ENCODE measurements around the gene ABLIM3.

DNA sequence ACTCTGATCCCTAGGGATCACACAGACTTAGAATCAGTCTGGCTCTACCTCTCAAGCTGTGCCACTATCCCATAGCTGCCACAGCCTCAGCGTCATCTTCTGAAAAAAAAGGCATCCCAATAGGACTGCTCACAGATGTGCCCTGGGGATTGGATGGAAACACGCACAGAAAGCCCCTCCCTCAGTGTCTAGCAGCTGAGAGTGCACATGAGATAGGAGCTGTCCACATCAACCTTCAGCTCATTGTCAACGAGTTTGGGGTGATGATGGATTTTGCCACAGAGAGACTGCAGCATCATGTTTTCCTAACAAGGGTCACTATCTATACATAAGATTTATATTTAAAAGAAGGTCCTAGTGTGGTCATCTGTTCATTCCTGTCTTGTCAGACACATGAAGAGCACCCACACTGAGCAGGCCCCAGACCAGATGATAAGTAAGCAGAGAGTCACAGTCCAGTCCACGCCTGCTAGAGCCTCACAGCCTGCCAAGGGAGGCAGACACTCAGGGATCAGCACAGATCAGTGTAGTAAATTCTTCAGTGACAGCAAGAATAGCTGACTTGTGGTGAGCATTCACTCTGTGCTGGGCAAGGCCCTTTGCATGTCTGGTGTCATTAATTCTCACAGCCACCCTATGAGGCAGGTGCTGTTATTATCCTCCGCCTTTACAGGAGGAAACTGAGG, 156.2 kb downstream of the ABLIM3 start:
- TF ChIP-seq POLR2A (IDR thresholded peaks at IDR 0.05): no peak
- TF ChIP-seq, protein P1, sequence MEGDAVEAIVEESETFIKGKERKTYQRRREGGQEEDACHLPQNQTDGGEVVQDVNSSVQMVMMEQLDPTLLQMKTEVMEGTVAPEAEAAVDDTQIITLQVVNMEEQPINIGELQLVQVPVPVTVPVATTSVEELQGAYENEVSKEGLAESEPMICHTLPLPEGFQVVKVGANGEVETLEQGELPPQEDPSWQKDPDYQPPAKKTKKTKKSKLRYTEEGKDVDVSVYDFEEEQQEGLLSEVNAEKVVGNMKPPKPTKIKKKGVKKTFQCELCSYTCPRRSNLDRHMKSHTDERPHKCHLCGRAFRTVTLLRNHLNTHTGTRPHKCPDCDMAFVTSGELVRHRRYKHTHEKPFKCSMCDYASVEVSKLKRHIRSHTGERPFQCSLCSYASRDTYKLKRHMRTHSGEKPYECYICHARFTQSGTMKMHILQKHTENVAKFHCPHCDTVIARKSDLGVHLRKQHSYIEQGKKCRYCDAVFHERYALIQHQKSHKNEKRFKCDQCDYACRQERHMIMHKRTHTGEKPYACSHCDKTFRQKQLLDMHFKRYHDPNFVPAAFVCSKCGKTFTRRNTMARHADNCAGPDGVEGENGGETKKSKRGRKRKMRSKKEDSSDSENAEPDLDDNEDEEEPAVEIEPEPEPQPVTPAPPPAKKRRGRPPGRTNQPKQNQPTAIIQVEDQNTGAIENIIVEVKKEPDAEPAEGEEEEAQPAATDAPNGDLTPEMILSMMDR (IDR thresholded peaks at IDR 0.05): no peak

Data from Peyer's patch (tissue), 4 donors.